ENCODE results near the gene LAMA5.

DNA sequence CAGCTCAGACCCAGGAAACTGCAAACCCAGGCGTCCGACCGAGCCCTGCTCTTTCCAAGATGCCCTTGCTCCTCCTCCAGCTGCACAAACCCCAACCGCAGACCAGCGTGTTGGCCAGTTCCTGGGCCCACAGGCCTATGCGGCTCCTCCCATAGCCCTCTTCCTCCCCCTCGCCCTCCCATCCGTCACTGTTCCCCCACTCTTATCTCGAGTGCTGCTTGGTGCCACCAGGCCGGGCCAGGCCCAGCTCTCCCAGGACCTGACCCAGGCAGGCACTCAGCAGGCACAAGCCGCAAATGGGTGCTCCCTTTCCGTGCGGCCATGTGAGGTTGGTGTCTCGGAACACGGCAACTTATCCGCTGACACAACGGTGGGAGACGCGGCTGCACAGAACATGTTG, 35.8 kb downstream of the LAMA5 start:
- TF ChIP-seq, protein P1, sequence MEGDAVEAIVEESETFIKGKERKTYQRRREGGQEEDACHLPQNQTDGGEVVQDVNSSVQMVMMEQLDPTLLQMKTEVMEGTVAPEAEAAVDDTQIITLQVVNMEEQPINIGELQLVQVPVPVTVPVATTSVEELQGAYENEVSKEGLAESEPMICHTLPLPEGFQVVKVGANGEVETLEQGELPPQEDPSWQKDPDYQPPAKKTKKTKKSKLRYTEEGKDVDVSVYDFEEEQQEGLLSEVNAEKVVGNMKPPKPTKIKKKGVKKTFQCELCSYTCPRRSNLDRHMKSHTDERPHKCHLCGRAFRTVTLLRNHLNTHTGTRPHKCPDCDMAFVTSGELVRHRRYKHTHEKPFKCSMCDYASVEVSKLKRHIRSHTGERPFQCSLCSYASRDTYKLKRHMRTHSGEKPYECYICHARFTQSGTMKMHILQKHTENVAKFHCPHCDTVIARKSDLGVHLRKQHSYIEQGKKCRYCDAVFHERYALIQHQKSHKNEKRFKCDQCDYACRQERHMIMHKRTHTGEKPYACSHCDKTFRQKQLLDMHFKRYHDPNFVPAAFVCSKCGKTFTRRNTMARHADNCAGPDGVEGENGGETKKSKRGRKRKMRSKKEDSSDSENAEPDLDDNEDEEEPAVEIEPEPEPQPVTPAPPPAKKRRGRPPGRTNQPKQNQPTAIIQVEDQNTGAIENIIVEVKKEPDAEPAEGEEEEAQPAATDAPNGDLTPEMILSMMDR (IDR thresholded peaks at IDR 0.05; ENCODE audit: borderline replicate concordance, extremely low read depth, low read length, poor library complexity, severe bottlenecking) = no peak
- TF ChIP-seq EZH2 (IDR thresholded peaks at IDR 0.05; ENCODE audit: borderline replicate concordance, low read depth, low read length, severe bottlenecking) = no peak
